CD14-positive monocyte (primary cell): ENCODE results near the gene TRIM52. TPM values are rescaled to one million over a fixed set of nuclear protein-coding genes. Genes with fewer than 3 reads are reported as not detected.

Experiments
- DNase-seq, 3 donors: peaks; one replicate each; pipeline ENCODE4 v3.0.0-alpha.2; 2011 to 2022
- H2AFZ ChIP-seq: 2 replicates; pipeline ENCODE4 v1.6.0; 2012; ENCODE audit warnings: mild to moderate bottlenecking, low read depth, low read length, inconsistent platforms; ENCODE audit not compliant: insufficient read depth, poor library complexity, severe bottlenecking
- H3K27ac ChIP-seq, 2 donors: 1 replicate in 1 of 2; 2 replicates in 1 of 2; pipeline ENCODE4 v1.5.1; 2012 to 2013; ENCODE audit warnings: low read length in 2 of 2, control low read depth in 1 of 2, inconsistent platforms in 1 of 2, low read depth in 1 of 2, mild to moderate bottlenecking in 1 of 2
- H3K27me3 ChIP-seq, 2 donors: one replicate each; pipeline versions ENCODE4 v1.6.0 to v1.6.1; 2011 to 2013; ENCODE audit warnings: low read length in 2 of 2; ENCODE audit not compliant: control insufficient read depth in 2 of 2, insufficient read depth in 2 of 2
- H3K36me3 ChIP-seq, 2 donors: replicated peaks in 1 of 2; 1 replicate in 1 of 2; 2 replicates in 1 of 2; pipeline versions ENCODE4 v1.5.1 to v1.6.1; 2012 to 2013; ENCODE audit warnings: low read length in 2 of 2, control low read depth in 1 of 2, inconsistent platforms in 1 of 2, mild to moderate bottlenecking in 1 of 2; ENCODE audit not compliant: insufficient read depth in 2 of 2, control insufficient read depth in 1 of 2
- H3K4me1 ChIP-seq, 2 donors: 1 replicate in 1 of 2; 2 replicates in 1 of 2; pipeline versions ENCODE4 v1.5.1 to v1.6.1; 2012 to 2013; ENCODE audit warnings: low read length in 2 of 2, control low read depth in 1 of 2, inconsistent platforms in 1 of 2, mild to moderate bottlenecking in 1 of 2, moderate library complexity in 1 of 2; ENCODE audit not compliant: insufficient read depth in 2 of 2, control insufficient read depth in 1 of 2
- H3K4me2 ChIP-seq: replicated peaks from 2 replicates; pipeline ENCODE3; 2012; ENCODE audit warnings: low read length, moderate library complexity, mild to moderate bottlenecking; ENCODE audit not compliant: poor library complexity, severe bottlenecking; ENCODE audit errors: extremely low read depth
- H3K4me3 ChIP-seq, 3 experiments: fragments of 200-600 bp in 1 of 3; sonication (generic) in 1 of 3; replicated peaks in 1 of 3; 1 replicate in 2 of 3; 2 replicates in 1 of 3; pipeline ENCODE4 v1.5.1; 2011 to 2013; ENCODE audit warnings: low read length in 3 of 3, mild to moderate bottlenecking in 3 of 3, control low read depth in 2 of 3, low read depth in 2 of 3, inconsistent platforms in 1 of 3, moderate library complexity in 1 of 3
- H3K79me2 ChIP-seq: 2 replicates; pipeline ENCODE4 v1.6.0; 2012; ENCODE audit warnings: mild to moderate bottlenecking, control low read depth, inconsistent platforms, low read length, moderate library complexity; ENCODE audit not compliant: insufficient read depth
- H3K9ac ChIP-seq: 2 replicates; pipeline ENCODE4 v1.6.0; 2017; ENCODE audit warnings: low read length, mild to moderate bottlenecking; ENCODE audit not compliant: insufficient read depth, poor library complexity, severe bottlenecking
- H3K9me3 ChIP-seq, 2 donors: replicated peaks in 1 of 2; 1 replicate in 1 of 2; 2 replicates in 1 of 2; pipeline versions ENCODE4 v1.5.1 to v1.6.1; 2012 to 2013; ENCODE audit warnings: low read length in 2 of 2, control low read depth in 1 of 2; ENCODE audit not compliant: control insufficient read depth in 1 of 2, insufficient read depth in 1 of 2
- H4K20me1 ChIP-seq: 2 replicates; pipeline ENCODE4 v1.6.0; 2012; ENCODE audit warnings: mild to moderate bottlenecking, low read length, control low read depth, moderate library complexity; ENCODE audit not compliant: insufficient read depth
- H3K27ac Mint-ChIP-seq, 7 donors: one replicate each; pipeline ENCODE4 v1.8.0; 2020; ENCODE audit warnings: mild to moderate bottlenecking in 7 of 7, mixed read lengths in 7 of 7, moderate library complexity in 6 of 7, inconsistent platforms in 2 of 7
- H3K27me3 Mint-ChIP-seq, 3 donors: one replicate each; pipeline ENCODE4 v1.8.0; 2021 to 2022; ENCODE audit warnings: low read depth in 3 of 3, mild to moderate bottlenecking in 3 of 3, mixed read lengths in 3 of 3, moderate library complexity in 3 of 3, inconsistent platforms in 1 of 3
- H3K36me3 Mint-ChIP-seq, 2 donors: one replicate each; pipeline ENCODE4 v1.8.0; 2020; ENCODE audit warnings: mixed read lengths in 2 of 2, inconsistent platforms in 1 of 2, mild to moderate bottlenecking in 1 of 2
- H3K4me1 Mint-ChIP-seq: one replicate; pipeline ENCODE4 v1.8.0; 2020; ENCODE audit warnings: mild to moderate bottlenecking, mixed read lengths
- H3K4me3 Mint-ChIP-seq, 2 donors: one replicate each; pipeline ENCODE4 v1.8.0; 2020; ENCODE audit warnings: mild to moderate bottlenecking in 2 of 2, mixed read lengths in 2 of 2, moderate library complexity in 1 of 2
- H3K9me3 Mint-ChIP-seq, 7 donors: one replicate each; pipeline ENCODE4 v1.8.0; 2020 to 2022; ENCODE audit warnings: mixed read lengths in 7 of 7, mild to moderate bottlenecking in 6 of 7, moderate library complexity in 6 of 7, inconsistent platforms in 2 of 7
- WGBS: methylation state at CpG from one replicate; pipeline ENCODE4 v1.1.5; 2013; ENCODE audit warnings: missing lambda C conversion rate; ENCODE audit not compliant: insufficient coverage; 5-methylcytosine and 5-hydroxymethylcytosine counted together
- intact Hi-C, 2 donors: fragments of 100-400 bp; cut with micrococcal nuclease; formaldehyde crosslinking; loops; one replicate each; pipeline versions ENCODE4 v1.15.0 to v1.15.1; 2023
- polyA plus RNA-seq, 3 donors: library from polyadenylated mRNA; depleted of rRNA in 1 of 3; unstranded in 2 of 3; stranded (reverse) in 1 of 3; fragments of 300-500 nt in 2 of 3; fragments of >200 nt in 1 of 3; fragmentation: Illumina TruSeq in 2 of 3; gene quantifications; 1 replicate in 2 of 3; 2 replicates in 1 of 3; pipeline ENCODE4 v1.2.3, GENCODE V29; 2012 to 2021
- TF ChIP-seq, protein P1 (sequence below): fragments of 200-600 bp; IDR thresholded peaks from one replicate; pipeline ENCODE4 v1.8.0; 2022; ENCODE audit warnings: antibody characterized with exemption, mild to moderate bottlenecking

TRIM52 gene
- polyA plus RNA-seq, 3 donors = 5.7 to 26.0 (median 8.5) TPM

DNA sequence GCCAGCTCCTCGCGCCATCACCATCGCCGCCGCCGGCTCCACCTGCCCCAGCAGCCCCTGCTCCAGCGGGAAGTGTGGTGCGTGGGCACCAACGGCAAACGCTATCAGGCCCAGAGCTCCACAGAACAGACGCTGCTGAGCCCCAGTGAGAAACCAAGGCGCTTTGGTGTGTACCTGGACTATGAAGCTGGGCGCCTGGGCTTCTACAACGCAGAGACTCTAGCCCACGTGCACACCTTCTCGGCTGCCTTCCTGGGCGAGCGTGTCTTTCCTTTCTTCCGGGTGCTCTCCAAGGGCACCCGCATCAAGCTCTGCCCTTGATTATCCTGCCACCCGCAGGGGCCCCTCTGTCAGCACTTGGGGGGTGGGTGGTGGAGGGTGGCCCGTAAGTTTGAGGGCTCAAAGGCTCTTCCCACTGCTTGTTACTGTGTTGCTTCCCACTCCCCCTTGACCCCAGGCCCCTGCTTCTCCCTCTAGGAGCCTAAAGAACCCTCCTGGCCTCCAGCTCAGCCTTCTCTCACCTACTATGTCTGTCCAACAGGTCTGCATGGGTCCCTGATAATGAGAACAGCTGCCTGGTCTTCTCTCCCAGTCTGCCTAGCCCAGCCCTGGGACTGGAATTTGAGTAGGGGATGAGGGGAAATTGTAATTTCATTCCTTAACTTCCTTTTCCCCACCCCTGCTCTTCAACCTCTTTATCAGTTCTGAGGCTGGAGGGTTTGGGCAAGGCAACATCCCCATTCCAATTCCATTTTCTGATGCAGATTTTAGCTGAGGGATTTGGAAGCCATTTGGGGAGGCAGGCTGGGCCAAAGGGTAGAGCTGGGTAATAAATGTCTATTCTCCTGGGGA is 26.3 kb downstream of the TRIM52 start:
- Mint-ChIP-seq H3K4me3 (no peak overlapping the region), H3K9me3 (peaks cover 0 to 1% (median 0%) of the 10 kb centered on the region in 7 donors), H3K4me1 (peaks cover 5% of the 10 kb centered on the region), H3K36me3 (peaks cover 82 to 92% of the 10 kb centered on the region in 2 donors), H3K27ac (peak overlapping the region in 5 of 7 donors; percentile 27 to 86 (median 47)), H3K27me3 (peaks cover 0 to 2% (median 0%) of the 10 kb centered on the region in 3 donors)
- WGBS = 97% methylated on average over 16 of the region's 22 CpGs
- DNase-seq = no peak
- Histone ChIP-seq H3K9me3 (no peaks in the 10 kb centered on the region), H3K27me3 (no peaks in the 10 kb centered on the region), H3K36me3 (peaks cover 68 to 96% of the 10 kb centered on the region in 2 donors), H3K79me2 (peaks cover 15% of the 10 kb centered on the region), H3K4me1 (no peaks in the 10 kb centered on the region), H3K4me3 (no peak overlapping the region), H2AFZ (no peak overlapping the region), H3K4me2 (no peak overlapping the region), H3K9ac (no peak overlapping the region), H4K20me1 (peaks cover 59% of the 10 kb centered on the region), H3K27ac (peak overlapping the region in 1 of 2 donors; percentile 31)
- intact Hi-C loops = no loop called here
- TF ChIP-seq, protein P1, sequence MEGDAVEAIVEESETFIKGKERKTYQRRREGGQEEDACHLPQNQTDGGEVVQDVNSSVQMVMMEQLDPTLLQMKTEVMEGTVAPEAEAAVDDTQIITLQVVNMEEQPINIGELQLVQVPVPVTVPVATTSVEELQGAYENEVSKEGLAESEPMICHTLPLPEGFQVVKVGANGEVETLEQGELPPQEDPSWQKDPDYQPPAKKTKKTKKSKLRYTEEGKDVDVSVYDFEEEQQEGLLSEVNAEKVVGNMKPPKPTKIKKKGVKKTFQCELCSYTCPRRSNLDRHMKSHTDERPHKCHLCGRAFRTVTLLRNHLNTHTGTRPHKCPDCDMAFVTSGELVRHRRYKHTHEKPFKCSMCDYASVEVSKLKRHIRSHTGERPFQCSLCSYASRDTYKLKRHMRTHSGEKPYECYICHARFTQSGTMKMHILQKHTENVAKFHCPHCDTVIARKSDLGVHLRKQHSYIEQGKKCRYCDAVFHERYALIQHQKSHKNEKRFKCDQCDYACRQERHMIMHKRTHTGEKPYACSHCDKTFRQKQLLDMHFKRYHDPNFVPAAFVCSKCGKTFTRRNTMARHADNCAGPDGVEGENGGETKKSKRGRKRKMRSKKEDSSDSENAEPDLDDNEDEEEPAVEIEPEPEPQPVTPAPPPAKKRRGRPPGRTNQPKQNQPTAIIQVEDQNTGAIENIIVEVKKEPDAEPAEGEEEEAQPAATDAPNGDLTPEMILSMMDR = no peak

DNA sequence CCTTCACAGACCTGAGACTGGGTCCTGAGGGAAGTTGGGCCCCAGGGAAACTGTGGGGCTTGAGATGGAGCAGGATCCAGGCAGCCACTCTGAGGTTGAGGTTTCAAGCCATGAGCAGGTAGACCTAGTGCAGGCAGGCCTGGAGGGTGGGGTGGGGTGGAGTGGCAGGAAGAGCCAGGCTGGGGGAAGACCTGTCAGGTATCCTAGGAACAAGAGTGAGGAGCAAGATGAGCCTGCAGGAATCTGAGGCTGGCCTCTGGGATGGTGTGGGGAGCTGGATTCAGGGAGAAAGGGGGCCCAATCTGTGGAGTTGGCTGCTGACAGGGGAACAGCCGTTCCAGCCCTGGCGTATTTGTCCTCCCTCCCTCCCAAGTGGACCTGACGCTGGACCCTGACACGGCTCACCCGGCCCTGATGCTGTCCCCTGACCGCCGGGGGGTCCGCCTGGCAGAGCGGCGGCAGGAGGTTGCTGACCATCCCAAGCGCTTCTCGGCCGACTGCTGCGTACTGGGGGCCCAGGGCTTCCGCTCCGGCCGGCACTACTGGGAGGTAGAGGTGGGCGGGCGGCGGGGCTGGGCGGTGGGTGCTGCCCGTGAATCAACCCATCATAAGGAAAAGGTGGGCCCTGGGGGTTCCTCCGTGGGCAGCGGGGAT is 27.0 kb downstream of the TRIM52 start:
- no peak for DNase-seq
- no peak overlapping the region for H3K4me3 Mint-ChIP-seq
- TF ChIP-seq, protein P1 = no peak
- H3K27me3 Mint-ChIP-seq = peaks cover 0 to 2% (median 0%) of the 10 kb centered on the region in 3 donors
- Histone ChIP-seq H3K4me3 (no peak overlapping the region), H3K9ac (no peak overlapping the region), H3K27me3 (no peaks in the 10 kb centered on the region), H3K79me2 (peaks cover 8% of the 10 kb centered on the region), H2AFZ (no peak overlapping the region), H3K4me1 (no peaks in the 10 kb centered on the region), H4K20me1 (peaks cover 51% of the 10 kb centered on the region), H3K4me2 (no peak overlapping the region), H3K36me3 (peaks cover 60 to 94% of the 10 kb centered on the region in 2 donors), H3K9me3 (no peaks in the 10 kb centered on the region), H3K27ac (peak overlapping the region in 1 of 2 donors; percentile 26)
- WGBS = 75% methylated on average over 2 of the region's 24 CpGs
- H3K9me3 Mint-ChIP-seq = peaks cover 0 to 1% (median 0%) of the 10 kb centered on the region in 7 donors
- H3K27ac Mint-ChIP-seq = peak overlapping the region in 2 of 7 donors; percentile 17 to 30
- peaks cover 82 to 92% of the 10 kb centered on the region in 2 donors for H3K36me3 Mint-ChIP-seq
- peaks cover 6% of the 10 kb centered on the region for H3K4me1 Mint-ChIP-seq
- intact Hi-C loops = no loop called here
